Measurements from ENCODE around the gene SULT1A2. TPM values are rescaled to one million over a fixed set of nuclear protein-coding genes. Genes with fewer than 3 reads are reported as not detected.

The SULT1A2 gene
- total and polyA plus RNA-seq, 2 donors = 0.21 to 1.3 TPM

DNA sequence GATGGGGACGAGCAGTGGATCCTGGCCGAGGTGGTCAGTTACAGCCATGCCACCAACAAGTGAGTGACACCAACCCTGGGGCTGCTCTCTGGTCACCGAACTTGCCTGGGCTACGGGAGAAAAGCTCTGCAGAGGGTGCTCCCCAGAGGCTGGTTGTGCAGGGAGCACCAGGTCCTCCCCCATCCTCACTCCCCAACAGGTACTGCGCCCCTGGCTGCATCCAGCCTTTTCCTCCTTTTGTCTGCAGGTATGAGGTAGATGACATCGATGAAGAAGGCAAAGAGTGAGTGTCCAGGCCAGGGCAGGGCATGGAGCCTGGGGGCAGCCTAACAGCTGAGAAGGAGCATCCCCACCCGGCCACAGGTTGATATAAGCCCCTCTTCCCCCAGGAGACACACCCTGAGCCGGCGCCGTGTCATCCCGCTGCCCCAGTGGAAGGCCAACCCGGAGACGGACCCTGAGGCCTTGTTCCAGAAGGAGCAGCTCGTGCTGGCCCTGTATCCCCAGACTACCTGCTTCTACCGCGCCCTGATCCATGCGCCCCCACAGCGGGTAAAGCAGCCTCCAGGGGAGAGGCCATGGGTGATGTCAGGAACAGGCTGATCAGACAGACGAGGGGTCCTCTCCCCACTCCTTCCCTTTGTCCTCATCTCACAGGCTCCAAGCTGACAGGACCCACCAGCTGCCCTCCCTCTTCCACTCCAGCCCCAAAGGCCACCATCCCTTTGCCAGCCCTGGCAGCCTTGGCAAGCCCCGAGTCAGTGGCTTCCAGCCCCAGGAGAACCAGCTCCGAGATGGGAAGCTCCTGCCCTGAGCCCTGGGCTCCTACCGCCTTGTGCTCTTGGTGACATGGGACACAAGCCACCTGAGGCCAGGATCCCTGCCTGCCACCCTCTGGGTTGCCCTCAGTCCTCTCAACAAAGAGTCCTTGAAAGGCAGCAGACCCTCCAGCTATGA lies 6.2 kb downstream of the SULT1A2 start:
- no peaks in the 10 kb centered on the region for H3K4me1 ChIP-seq (ENCODE audit: insufficient read depth)
- peaks cover 8% of the 10 kb centered on the region for H3K36me3 ChIP-seq (ENCODE audit: insufficient read depth)
- 95% methylated on average over 22 of the region's 22 CpGs for WGBS
- no peak for DNase-seq (ENCODE audit: extremely low spot score)
- no peak overlapping the region for H3K27ac ChIP-seq (ENCODE audit: low read depth)
- no peak overlapping the region for H3K4me3 ChIP-seq (ENCODE audit: low read depth, low read length)

DNA sequence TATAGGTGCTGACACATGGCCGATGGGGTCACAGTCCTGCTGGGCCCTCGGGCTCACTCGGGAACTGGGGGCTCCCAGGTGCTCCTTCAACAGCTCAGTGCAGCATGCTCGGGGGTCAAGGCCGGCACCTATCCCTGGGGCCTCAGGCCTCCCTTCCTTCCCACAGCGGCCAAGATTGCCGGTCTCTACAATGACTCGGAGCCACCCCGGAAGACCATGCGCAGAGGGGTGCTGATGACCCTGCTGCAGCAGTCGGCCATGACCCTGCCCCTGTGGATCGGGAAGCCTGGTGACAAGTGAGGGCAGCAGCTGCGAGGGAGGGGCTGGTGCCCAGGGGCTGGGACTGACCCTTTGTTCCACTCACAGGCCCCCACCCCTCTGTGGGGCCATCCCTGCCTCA lies 6.9 kb downstream of the SULT1A2 start:
- 95% methylated on average over 13 of the region's 13 CpGs for WGBS
- Histone ChIP-seq H3K27ac (ENCODE audit: low read depth) (no peak overlapping the region), H3K4me3 (ENCODE audit: low read depth, low read length) (no peak overlapping the region), H3K36me3 (ENCODE audit: insufficient read depth) (peaks cover 8% of the 10 kb centered on the region), H3K4me1 (ENCODE audit: insufficient read depth) (no peaks in the 10 kb centered on the region)
- no peak for DNase-seq (ENCODE audit: extremely low spot score)

- no peak for DNase-seq (ENCODE audit: extremely low spot score)
- 96% methylated on average over 8 of the region's 8 CpGs for WGBS
- H3K4me1 ChIP-seq (ENCODE audit: insufficient read depth) = no peaks in the 10 kb centered on the region
- no peak overlapping the region for H3K4me3 ChIP-seq (ENCODE audit: low read depth, low read length)
- no peak overlapping the region for H3K27ac ChIP-seq (ENCODE audit: low read depth)
- peaks cover 8% of the 10 kb centered on the region for H3K36me3 ChIP-seq (ENCODE audit: insufficient read depth)
Observed at GRCh38 chr16:28589069-28589468, 7.8 kb downstream of the SULT1A2 start.

DNA sequence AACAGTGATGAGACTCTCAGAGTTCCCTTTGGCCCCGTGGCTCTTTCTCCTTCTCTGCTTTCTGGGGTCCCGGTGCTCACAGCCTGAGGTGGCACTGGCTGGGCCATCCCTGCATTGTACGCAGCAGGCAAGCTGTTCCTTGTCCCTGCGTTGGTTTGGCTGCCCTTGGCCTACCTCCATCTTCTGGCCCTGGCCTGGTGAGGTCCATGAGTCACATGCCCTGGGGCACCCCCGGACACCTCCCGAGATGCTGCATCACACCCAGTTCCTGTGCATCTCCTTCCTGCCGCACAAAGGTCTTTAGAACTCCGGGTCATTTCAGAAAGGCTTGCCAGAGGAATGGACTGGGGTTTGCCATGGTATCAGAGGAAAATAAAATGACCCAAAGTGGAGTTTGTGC lies 9.5 kb downstream of the SULT1A2 start:
- no peak for DNase-seq (ENCODE audit: extremely low spot score)
- H3K4me3 ChIP-seq (ENCODE audit: low read depth, low read length) = no peak overlapping the region
- no peak overlapping the region for H3K27ac ChIP-seq (ENCODE audit: low read depth)
- WGBS = 85% methylated on average over 8 of the region's 8 CpGs
- peaks cover 8% of the 10 kb centered on the region for H3K36me3 ChIP-seq (ENCODE audit: insufficient read depth)
- no peaks in the 10 kb centered on the region for H3K4me1 ChIP-seq (ENCODE audit: insufficient read depth)

DNA sequence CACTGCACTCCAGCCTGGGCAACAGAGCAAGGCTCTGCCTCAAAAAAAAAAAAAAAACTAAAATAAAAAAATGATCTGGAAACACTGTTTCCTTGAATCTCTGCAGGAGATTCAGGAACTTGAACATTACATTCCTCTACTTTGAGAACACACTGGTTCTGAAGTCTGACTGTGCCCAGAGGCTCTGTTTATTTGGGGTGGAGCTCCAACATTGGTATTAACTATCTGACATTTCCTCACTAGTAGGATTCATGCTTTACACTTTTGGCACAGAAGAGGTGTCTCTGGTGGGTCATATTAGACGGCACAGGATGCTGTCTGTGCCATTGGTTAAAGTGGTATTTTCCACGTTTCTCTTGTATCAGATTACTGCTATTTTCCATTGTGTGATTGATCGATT lies 10.4 kb downstream of the SULT1A2 start:
- Histone ChIP-seq H3K4me1 (ENCODE audit: insufficient read depth) (no peaks in the 10 kb centered on the region), H3K4me3 (ENCODE audit: low read depth, low read length) (no peak overlapping the region), H3K27ac (ENCODE audit: low read depth) (no peak overlapping the region), H3K36me3 (ENCODE audit: insufficient read depth) (peaks cover 10% of the 10 kb centered on the region)
- WGBS = 85% methylated on average over 3 of the region's 3 CpGs
- DNase-seq (ENCODE audit: extremely low spot score) = no peak

DNA sequence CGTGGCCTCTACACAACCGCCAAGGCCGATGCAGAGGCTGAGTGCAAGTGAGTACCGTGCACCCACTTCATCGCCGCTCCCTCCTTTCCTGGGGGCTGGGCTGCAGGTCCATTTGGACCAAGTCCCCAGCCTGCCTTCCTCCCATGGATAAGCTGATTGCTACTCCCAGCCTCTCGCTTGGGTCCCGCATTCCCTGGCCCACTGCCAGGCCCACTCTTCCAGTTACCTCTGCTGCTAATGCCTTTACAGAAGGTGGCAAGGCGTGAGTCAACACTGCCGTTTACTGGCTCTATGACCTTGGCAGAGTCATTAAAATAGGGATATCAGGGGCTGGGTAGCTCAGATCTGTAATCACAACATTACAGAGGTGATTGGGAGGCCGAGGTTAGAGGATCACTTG lies 11.2 kb downstream of the SULT1A2 start:
- Histone ChIP-seq H3K27ac (ENCODE audit: low read depth) (no peak overlapping the region), H3K36me3 (ENCODE audit: insufficient read depth) (peaks cover 10% of the 10 kb centered on the region), H3K4me1 (ENCODE audit: insufficient read depth) (no peaks in the 10 kb centered on the region), H3K4me3 (ENCODE audit: low read depth, low read length) (no peak overlapping the region)
- DNase-seq (ENCODE audit: extremely low spot score) = no peak
- 86% methylated on average over 11 of the region's 11 CpGs for WGBS

DNA sequence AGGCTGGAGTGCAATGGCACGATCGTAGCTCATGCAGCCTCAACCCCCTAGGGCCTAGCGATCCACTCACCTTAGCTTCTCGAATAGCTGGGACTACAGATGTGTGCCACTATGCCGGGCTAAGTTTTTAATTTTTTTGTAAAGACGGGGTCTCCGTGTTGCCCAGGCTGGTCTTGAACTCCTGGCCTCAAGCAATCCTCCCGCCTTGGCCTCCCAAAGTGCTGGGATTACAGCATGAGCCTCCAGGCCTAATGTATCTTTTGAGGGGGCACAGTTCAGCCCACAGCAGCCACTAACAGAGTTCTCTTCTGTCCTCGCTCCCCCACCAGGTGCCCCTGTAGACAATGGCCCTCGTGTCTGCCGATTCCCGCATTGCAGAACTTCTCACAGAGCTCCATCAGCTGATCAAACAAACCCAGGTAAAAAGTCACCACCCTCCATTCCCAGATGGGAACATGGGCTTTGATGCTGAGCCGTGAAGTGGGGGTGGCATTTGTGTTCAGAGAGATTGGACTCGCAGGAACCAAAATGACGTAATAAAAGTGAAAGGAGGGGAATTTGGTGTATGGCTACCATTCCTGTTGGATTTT lies 16.0 kb downstream of the SULT1A2 start:
- 95% methylated on average over 15 of the region's 15 CpGs for WGBS

DNA sequence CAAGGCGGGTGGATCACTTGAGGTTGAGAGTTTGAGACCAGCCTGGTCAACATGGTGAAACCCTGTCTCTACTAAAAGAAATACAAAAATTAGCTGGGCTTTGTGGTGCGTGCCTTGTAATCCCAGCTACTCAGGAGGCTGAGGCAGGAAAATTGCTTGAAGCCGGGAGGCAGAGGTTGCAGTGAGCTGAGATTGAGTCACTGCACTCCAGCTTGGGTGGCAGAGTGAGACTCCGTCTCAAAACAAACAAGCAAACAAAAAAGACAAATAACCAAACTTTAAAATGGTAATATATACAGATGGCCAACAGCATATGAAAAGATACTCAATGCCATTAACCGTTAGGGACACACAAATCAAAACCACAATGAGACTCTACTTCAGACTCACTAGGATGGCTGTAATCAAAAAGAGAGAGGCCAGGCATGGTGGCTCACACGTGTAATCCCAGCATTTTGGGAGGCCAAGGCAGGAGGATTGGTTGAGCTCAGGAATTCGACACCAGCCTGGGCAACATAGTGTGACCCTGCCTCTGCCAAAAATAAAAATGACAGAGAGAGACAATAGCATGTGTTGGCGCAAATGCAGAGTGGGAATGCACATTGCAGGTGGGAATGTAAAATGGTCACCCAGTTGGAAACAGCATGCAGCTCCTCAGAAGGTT lies 21.3 kb downstream of the SULT1A2 start:
- no peaks in the 10 kb centered on the region for H3K4me1 ChIP-seq (ENCODE audit: insufficient read depth)
- H3K27ac ChIP-seq (ENCODE audit: low read depth) = no peak overlapping the region
- H3K36me3 ChIP-seq (ENCODE audit: insufficient read depth) = no peaks in the 10 kb centered on the region
- no peak for DNase-seq (ENCODE audit: extremely low spot score)
- 92% methylated on average over 8 of the region's 8 CpGs for WGBS
- H3K4me3 ChIP-seq (ENCODE audit: low read depth, low read length) = no peak overlapping the region

More for the DNA sequence above, 16.0 kb downstream of the SULT1A2 start:
- Histone ChIP-seq H3K27ac (ENCODE audit: low read depth) (no peak overlapping the region), H3K4me3 (ENCODE audit: low read depth, low read length) (no peak overlapping the region), H3K36me3 (ENCODE audit: insufficient read depth) (peaks cover 2% of the 10 kb centered on the region), H3K4me1 (ENCODE audit: insufficient read depth) (no peaks in the 10 kb centered on the region)
- no peak for DNase-seq (ENCODE audit: extremely low spot score)

GRCh38 chr16:28574925-28575324 lies 21.9 kb downstream of the SULT1A2 start:
- no peaks in the 10 kb centered on the region for H3K4me1 ChIP-seq (ENCODE audit: insufficient read depth)
- H3K36me3 ChIP-seq (ENCODE audit: insufficient read depth) = no peaks in the 10 kb centered on the region
- no peak overlapping the region for H3K4me3 ChIP-seq (ENCODE audit: low read depth, low read length)
- DNase-seq (ENCODE audit: extremely low spot score) = no peak
- H3K27ac ChIP-seq (ENCODE audit: low read depth) = no peak overlapping the region
- 92% methylated on average over 2 of the region's 2 CpGs for WGBS

DNA sequence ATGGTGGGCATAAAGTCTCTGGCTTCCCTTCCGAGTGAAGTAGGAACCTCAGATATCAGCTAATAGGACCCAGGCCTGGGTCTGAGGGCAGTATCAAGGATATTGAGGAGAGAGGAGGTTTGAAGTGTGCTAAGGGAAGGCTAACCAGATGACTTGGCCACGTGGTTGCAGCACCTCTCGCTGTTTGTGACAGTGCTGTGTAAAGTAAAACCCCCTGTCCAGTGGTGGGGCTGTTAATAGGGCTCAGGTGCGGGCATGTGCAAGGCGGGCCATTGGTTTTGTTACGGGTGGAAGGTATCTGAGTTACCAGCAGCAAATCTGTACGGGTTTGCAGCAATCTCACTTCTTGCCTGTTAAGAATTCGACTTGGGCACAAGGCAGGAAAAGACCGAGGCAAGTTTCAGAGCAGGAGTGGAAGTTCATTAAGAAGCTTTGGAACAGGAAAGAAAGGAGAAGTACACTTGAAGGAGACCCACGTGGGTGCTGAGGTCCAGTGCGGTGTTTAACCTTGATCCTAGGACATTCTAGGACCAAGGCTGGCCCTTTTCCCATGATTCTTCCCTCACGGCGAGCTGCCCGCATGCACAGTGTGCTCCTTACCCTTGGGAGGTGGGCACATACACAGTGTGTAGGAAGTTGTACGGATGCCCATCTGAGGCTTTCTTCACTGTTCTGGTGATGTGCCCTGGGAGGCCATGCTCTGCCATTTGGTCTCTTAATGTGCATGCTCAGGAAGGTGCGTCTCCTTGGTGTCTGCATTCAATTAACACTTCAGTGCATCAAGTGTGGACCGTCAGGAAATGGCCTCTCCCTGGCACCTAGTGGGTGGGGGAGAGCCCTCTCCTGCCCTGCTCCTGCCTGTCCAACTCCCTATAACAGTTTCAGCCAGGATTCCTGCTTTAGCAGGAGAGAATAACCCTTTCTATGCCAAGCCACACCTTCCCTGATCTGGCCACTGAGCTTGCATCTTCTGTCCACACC lies 22.8 kb downstream of the SULT1A2 start:
- Histone ChIP-seq H3K27ac (ENCODE audit: low read depth) (no peak overlapping the region), H3K4me3 (ENCODE audit: low read depth, low read length) (no peak overlapping the region), H3K36me3 (ENCODE audit: insufficient read depth) (no peaks in the 10 kb centered on the region), H3K4me1 (ENCODE audit: insufficient read depth) (no peaks in the 10 kb centered on the region)
- WGBS = 85% methylated on average over 17 of the region's 17 CpGs
- no peak for DNase-seq (ENCODE audit: extremely low spot score)

DNA sequence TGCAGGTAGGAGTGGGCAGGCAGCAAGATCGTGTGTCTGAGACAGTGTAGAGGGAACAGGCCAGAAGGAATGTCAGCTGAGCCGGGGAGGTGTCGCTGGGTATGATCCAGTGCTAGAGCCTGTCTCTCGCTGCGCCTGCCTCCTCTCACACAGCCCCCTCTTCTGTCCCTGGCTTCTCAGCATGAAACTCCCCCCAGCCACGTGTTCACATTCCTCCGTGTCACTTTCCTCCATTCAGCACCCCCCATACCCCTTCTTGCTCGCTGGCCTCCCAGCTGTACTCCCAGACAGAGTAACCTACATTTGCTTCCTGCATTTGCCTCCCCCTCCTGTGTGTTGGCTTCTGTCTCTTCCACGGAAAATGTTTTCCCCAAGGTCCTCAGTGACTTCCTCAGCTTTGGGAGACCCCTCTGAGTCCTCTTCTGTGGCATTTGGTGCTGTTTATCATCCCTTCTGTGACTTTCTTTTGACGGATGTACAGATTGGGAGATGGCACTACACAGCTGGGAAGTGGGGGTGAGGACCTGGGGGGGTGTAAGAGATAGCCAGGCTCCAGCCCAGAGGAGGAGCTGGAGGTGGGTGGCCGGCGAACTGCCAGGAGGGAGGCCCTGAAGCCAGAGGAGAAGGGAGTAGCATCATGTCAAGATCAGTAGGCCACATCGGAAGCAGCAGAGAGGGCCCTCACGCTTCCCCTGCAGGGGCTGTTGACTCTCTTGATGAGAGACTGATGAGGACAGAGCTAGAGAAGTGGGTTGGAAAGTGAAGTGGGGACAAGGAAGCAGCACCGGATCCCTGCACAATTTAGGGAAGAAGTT lies 23.9 kb downstream of the SULT1A2 start:
- Histone ChIP-seq H3K36me3 (ENCODE audit: insufficient read depth) (no peaks in the 10 kb centered on the region), H3K4me3 (ENCODE audit: low read depth, low read length) (no peak overlapping the region), H3K4me1 (ENCODE audit: insufficient read depth) (no peaks in the 10 kb centered on the region), H3K27ac (ENCODE audit: low read depth) (peak overlapping the region; percentile 14)
- 20% methylated on average over 15 of the region's 15 CpGs for WGBS
- DNase-seq (ENCODE audit: extremely low spot score) = peak; percentile 39

GRCh38 chr16:28569968-28570752 lies 26.7 kb downstream of the SULT1A2 start:
- no peak for DNase-seq (ENCODE audit: extremely low spot score)
- Histone ChIP-seq H3K4me3 (ENCODE audit: low read depth, low read length) (no peak overlapping the region), H3K4me1 (ENCODE audit: insufficient read depth) (no peaks in the 10 kb centered on the region), H3K27ac (ENCODE audit: low read depth) (no peak overlapping the region), H3K36me3 (ENCODE audit: insufficient read depth) (no peaks in the 10 kb centered on the region)
- WGBS = 97% methylated on average over 4 of the region's 4 CpGs

Data from urinary bladder (tissue), 4 donors.